Loucy (cell line): ENCODE data around the gene ESAM.

Experiments used
- H2AFZ ChIP-seq: fragments of 200-600 bp; sonication (generic); 2 replicates; pipeline ENCODE4 v1.6.0; 2016; ENCODE audit warnings: antibody characterized with exemption, mild to moderate bottlenecking, low read length, moderate library complexity
- H3F3A ChIP-seq: fragments of 200-600 bp; 2 replicates; pipeline ENCODE4 v1.6.0; 2016; ENCODE audit warnings: antibody characterized with exemption, low read depth, mild to moderate bottlenecking
- H3K27me3 ChIP-seq: fragments of 200-600 bp; sonication (generic); 2 replicates; pipeline ENCODE4 v1.6.1; 2014; ENCODE audit warnings: low read length, mild to moderate bottlenecking; ENCODE audit not compliant: insufficient read depth, poor library complexity, severe bottlenecking
- H3K36me3 ChIP-seq: fragments of 200-600 bp; sonication (generic); 2 replicates; pipeline ENCODE4 v1.6.1; 2016; ENCODE audit warnings: low read length; ENCODE audit not compliant: insufficient read depth
- H3K4me1 ChIP-seq: fragments of 200-600 bp; sonication (generic); 2 replicates; pipeline ENCODE4 v1.5.1; 2014; ENCODE audit warnings: low read length, mild to moderate bottlenecking; ENCODE audit not compliant: insufficient read depth, poor library complexity, severe bottlenecking
- H3K4me2 ChIP-seq: fragments of 200-600 bp; sonication (generic); 2 replicates; pipeline ENCODE4 v1.6.0; 2014; ENCODE audit warnings: antibody characterized with exemption, low read length, low read depth, mild to moderate bottlenecking; ENCODE audit not compliant: poor library complexity, severe bottlenecking
- H3K4me3 ChIP-seq: fragments of 200-600 bp; sonication (generic); 2 replicates; pipeline ENCODE4 v1.5.1; 2014; ENCODE audit warnings: low read length, mild to moderate bottlenecking, mixed read lengths; ENCODE audit not compliant: poor library complexity, severe bottlenecking
- H3K79me2 ChIP-seq: fragments of 200-600 bp; sonication (generic); 2 replicates; pipeline ENCODE4 v1.6.1; 2014; ENCODE audit warnings: low read length; ENCODE audit not compliant: insufficient read depth
- H3K9ac ChIP-seq: fragments of 200-600 bp; sonication (generic); 2 replicates; pipeline ENCODE4 v1.6.0; 2014; ENCODE audit warnings: mild to moderate bottlenecking, low read depth, low read length, moderate library complexity; ENCODE audit not compliant: poor library complexity, severe bottlenecking
- H3K9me2 ChIP-seq: fragments of 200-600 bp; sonication (generic); replicated peaks from 2 replicates; pipeline ENCODE4 v1.6.1; 2016; ENCODE audit warnings: low read depth, low read length, mixed read lengths
- H3K9me3 ChIP-seq: fragments of 200-600 bp; sonication (generic); 2 replicates; pipeline ENCODE4 v1.6.1; 2014; ENCODE audit warnings: mild to moderate bottlenecking, antibody characterized with exemption, low read length, low read depth; ENCODE audit not compliant: insufficient read depth
- H4K20me1 ChIP-seq: fragments of 200-600 bp; sonication (generic); 2 replicates; pipeline ENCODE4 v1.6.0; 2014; ENCODE audit warnings: antibody characterized with exemption, low read length, mild to moderate bottlenecking; ENCODE audit not compliant: insufficient read depth, poor library complexity, severe bottlenecking
- EZH2phosphoT487 ChIP-seq: fragments of 200-600 bp; IDR thresholded peaks from 2 replicates; pipeline ENCODE4 v1.6.1; 2018; ENCODE audit warnings: antibody characterized with exemption, mild to moderate bottlenecking, moderate library complexity, borderline replicate concordance
- TF ChIP-seq, protein P1 (sequence below): fragments of 200-600 bp; sonication (generic); conservative IDR thresholded peaks from 2 replicates; pipeline ENCODE4 v1.5.1; 2014; ENCODE audit warnings: mild to moderate bottlenecking, antibody characterized with exemption, low read length

Gene ESAM

GRCh38 chr11:124760205-124760652, 1.9 kb downstream of the ESAM start:
- TF ChIP-seq, protein P1, sequence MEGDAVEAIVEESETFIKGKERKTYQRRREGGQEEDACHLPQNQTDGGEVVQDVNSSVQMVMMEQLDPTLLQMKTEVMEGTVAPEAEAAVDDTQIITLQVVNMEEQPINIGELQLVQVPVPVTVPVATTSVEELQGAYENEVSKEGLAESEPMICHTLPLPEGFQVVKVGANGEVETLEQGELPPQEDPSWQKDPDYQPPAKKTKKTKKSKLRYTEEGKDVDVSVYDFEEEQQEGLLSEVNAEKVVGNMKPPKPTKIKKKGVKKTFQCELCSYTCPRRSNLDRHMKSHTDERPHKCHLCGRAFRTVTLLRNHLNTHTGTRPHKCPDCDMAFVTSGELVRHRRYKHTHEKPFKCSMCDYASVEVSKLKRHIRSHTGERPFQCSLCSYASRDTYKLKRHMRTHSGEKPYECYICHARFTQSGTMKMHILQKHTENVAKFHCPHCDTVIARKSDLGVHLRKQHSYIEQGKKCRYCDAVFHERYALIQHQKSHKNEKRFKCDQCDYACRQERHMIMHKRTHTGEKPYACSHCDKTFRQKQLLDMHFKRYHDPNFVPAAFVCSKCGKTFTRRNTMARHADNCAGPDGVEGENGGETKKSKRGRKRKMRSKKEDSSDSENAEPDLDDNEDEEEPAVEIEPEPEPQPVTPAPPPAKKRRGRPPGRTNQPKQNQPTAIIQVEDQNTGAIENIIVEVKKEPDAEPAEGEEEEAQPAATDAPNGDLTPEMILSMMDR = no peak
- TF ChIP-seq EZH2phosphoT487 = no peak
- no peaks in the 10 kb centered on the region for H3K27me3 ChIP-seq
- no peak overlapping the region for H2AFZ ChIP-seq
- no peaks in the 10 kb centered on the region for H3F3A ChIP-seq
- H3K4me3 ChIP-seq = no peak overlapping the region
- no peaks in the 10 kb centered on the region for H3K9me2 ChIP-seq
- H3K9ac ChIP-seq = no peak overlapping the region
- H3K4me2 ChIP-seq = no peak overlapping the region
- no peaks in the 10 kb centered on the region for H3K79me2 ChIP-seq
- no peaks in the 10 kb centered on the region for H3K36me3 ChIP-seq
- H3K4me1 ChIP-seq = no peaks in the 10 kb centered on the region
- H3K9me3 ChIP-seq = no peaks in the 10 kb centered on the region
- H4K20me1 ChIP-seq = no peaks in the 10 kb centered on the region

DNA sequence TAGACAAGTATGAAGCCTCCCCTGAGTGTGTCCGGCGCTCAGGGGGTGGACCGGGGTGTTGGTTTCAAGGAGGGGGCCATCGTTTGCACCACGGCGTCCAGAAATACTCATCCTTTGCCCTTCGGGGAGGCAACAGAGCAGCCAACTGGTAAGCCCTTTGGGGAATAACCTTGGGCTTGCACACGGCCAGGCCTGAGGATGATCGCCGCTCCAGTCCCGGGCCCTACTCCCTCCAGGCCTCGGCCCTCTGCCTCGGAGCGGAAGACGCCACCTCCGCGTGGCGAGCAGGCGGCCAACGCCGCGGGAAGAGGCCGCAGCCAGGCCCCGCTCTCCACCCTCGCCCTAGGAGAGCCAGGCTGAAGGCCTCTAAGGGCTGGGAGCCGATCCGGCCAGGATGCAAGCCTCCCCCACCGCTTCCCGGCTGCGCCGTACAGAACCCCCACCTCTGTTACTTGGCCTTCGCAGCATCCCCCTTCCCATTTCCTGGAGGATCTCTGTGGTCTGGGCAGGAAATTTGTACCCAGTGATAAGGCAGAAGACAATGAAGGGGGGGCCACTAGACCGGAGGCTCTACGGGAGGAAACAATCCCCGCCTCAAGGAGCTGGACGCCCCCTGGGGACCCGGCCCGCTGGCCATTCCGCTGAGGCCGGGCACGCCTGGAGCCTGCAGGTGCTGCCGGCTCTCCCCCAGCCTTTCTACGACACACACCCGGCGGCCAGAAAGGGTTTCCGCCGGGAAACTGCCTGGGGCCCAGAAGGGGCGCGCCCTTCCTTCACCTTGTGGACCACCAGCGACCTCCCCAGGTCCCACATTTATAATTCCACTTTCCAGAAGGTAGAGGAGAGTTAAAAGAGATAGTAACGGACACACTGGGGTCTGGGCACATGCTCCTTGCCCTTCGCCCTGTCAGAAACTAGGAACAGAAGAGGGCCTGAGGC, 2.6 kb downstream of the ESAM start:
- Histone ChIP-seq H3F3A (no peaks in the 10 kb centered on the region), H3K9me3 (no peaks in the 10 kb centered on the region), H3K27me3 (no peaks in the 10 kb centered on the region), H3K79me2 (no peaks in the 10 kb centered on the region), H3K36me3 (no peaks in the 10 kb centered on the region), H3K4me2 (no peak overlapping the region), H2AFZ (no peak overlapping the region), H3K4me1 (no peaks in the 10 kb centered on the region), H3K9ac (no peak overlapping the region), H3K9me2 (no peaks in the 10 kb centered on the region), H3K4me3 (no peak overlapping the region), H4K20me1 (no peaks in the 10 kb centered on the region)
- TF ChIP-seq, protein P1 = no peak
- no peak for TF ChIP-seq EZH2phosphoT487

- H2AFZ ChIP-seq = no peak overlapping the region
- no peaks in the 10 kb centered on the region for H3K79me2 ChIP-seq
- no peak overlapping the region for H3K4me3 ChIP-seq
- no peaks in the 10 kb centered on the region for H3K9me2 ChIP-seq
- H4K20me1 ChIP-seq = no peaks in the 10 kb centered on the region
- H3K36me3 ChIP-seq = no peaks in the 10 kb centered on the region
- H3K9me3 ChIP-seq = no peaks in the 10 kb centered on the region
- H3K9ac ChIP-seq = no peak overlapping the region
- H3F3A ChIP-seq = no peaks in the 10 kb centered on the region
- H3K4me1 ChIP-seq = no peaks in the 10 kb centered on the region
- no peaks in the 10 kb centered on the region for H3K27me3 ChIP-seq
- H3K4me2 ChIP-seq = no peak overlapping the region
- TF ChIP-seq, protein P1 = no peak
- no peak for TF ChIP-seq EZH2phosphoT487
These were observed 3.5 kb downstream of the ESAM start for GRCh38 chr11:124758355-124759265.
